Suprapubic skin (tissue), 4 donors: ENCODE data around the gene RAP1A. TPM values are rescaled to one million over a fixed set of nuclear protein-coding genes. Genes with fewer than 3 reads are reported as not detected.
A peak's percentile ranks its signal among the peaks of the same experiment; 100 is the strongest.

Source experiments
- DNase-seq, 2 donors: peaks; one replicate each; pipeline ENCODE4 v3.0.0-alpha.2; 2019; ENCODE audit warnings: low spot score in 2 of 2
- H3K27ac ChIP-seq: fragments of 200-600 bp; sonication (generic); one replicate; pipeline ENCODE4 v1.5.1; 2019
- H3K27me3 ChIP-seq: fragments of 200-600 bp; sonication (generic); one replicate; pipeline ENCODE4 v1.5.1; 2019
- H3K36me3 ChIP-seq: fragments of 200-600 bp; sonication (generic); one replicate; pipeline ENCODE4 v1.5.1; 2019
- H3K4me1 ChIP-seq: fragments of 200-600 bp; sonication (generic); one replicate; pipeline ENCODE4 v1.5.1; 2019
- H3K4me3 ChIP-seq: fragments of 200-600 bp; sonication (generic); one replicate; pipeline ENCODE4 v1.5.1; 2019; ENCODE audit warnings: mild to moderate bottlenecking
- H3K9me3 ChIP-seq: fragments of 200-600 bp; sonication (generic); one replicate; pipeline ENCODE4 v1.5.1; 2019
- EP300 ChIP-seq: sonication (generic); formaldehyde crosslinking; IDR thresholded peaks from one replicate; pipeline ENCODE4 v1.6.1; 2017; ENCODE audit warnings: antibody characterized with exemption
- POLR2A ChIP-seq, 2 donors: fragments of 450-650 bp; IDR thresholded peaks; one replicate each; pipeline ENCODE4 v1.6.1; 2017; ENCODE audit warnings: antibody characterized with exemption in 2 of 2, mild to moderate bottlenecking in 2 of 2, moderate library complexity in 2 of 2
- POLR2AphosphoS5 ChIP-seq, 3 donors: sonication (generic); formaldehyde crosslinking; IDR thresholded peaks; one replicate each; pipeline ENCODE4 v1.6.1; 2017; ENCODE audit warnings: antibody characterized with exemption in 3 of 3
- WGBS: methylation state at CpG from one replicate; pipeline ENCODE4 v1.1.5; 2018; 5-methylcytosine and 5-hydroxymethylcytosine counted together
- total RNA-seq, 4 donors: library from RNA; depleted of rRNA; stranded (reverse); fragments of >200 nt; gene quantifications; one replicate each; pipeline ENCODE4 v1.1.0, GENCODE V29; 2016
- TF ChIP-seq, protein P1 (sequence below), 2 donors: fragments of 200-600 bp in 1 of 2; fragments of 450-650 bp in 1 of 2; sonication (generic) in 1 of 2; IDR thresholded peaks; one replicate each; pipeline ENCODE4 v1.5.1; 2016 to 2019; ENCODE audit warnings: antibody characterized with exemption in 2 of 2, mild to moderate bottlenecking in 1 of 2, moderate library complexity in 1 of 2

Gene RAP1A
- total RNA-seq, 4 donors from 2014 or later: 31.0 to 38.4 (median 35.3) TPM

DNA sequence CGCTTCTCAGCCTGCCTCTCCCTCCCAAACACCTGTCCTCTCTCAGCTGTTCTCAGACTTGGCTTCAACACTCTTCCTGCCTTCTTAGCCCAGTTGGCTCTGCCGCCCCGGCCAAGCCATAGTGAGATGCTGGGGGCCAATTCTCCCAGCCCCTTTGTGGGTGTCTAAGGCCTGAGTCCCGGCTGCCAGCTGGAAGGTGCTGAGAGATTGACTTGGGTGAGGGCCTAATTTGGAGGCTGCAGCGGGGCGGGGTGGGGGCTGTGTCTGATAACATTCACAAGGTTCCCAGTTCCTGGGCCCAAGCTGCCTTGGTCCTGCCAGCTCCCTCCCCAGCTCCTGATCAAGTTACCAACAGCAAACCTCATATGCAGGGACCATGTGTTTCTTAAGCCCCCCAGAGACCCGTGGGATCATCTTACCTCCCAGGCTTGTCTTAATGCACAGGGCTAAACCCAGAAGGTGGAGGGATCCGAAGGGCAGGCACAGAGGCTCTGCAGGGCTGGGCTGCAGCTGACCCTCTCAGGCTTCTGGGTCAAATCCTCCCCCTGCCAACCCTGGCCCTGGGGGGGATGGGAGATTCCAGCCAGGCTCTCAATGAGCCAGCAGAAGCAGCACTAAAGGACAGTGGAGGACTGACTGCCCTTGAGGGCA, 109.8 kb downstream of the RAP1A start:
- peaks cover 17% of the 10 kb centered on the region for H3K36me3 ChIP-seq
- H3K9me3 ChIP-seq: no peaks in the 10 kb centered on the region
- no peaks in the 10 kb centered on the region for H3K27me3 ChIP-seq
- TF ChIP-seq EP300: no peak
- no peak for TF ChIP-seq POLR2A (IDR thresholded peaks at IDR 0.05)
- TF ChIP-seq, protein P1, sequence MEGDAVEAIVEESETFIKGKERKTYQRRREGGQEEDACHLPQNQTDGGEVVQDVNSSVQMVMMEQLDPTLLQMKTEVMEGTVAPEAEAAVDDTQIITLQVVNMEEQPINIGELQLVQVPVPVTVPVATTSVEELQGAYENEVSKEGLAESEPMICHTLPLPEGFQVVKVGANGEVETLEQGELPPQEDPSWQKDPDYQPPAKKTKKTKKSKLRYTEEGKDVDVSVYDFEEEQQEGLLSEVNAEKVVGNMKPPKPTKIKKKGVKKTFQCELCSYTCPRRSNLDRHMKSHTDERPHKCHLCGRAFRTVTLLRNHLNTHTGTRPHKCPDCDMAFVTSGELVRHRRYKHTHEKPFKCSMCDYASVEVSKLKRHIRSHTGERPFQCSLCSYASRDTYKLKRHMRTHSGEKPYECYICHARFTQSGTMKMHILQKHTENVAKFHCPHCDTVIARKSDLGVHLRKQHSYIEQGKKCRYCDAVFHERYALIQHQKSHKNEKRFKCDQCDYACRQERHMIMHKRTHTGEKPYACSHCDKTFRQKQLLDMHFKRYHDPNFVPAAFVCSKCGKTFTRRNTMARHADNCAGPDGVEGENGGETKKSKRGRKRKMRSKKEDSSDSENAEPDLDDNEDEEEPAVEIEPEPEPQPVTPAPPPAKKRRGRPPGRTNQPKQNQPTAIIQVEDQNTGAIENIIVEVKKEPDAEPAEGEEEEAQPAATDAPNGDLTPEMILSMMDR (IDR thresholded peaks at IDR 0.05): no peak
- WGBS: 64% methylated on average over 8 of the region's 8 CpGs
- no peak overlapping the region for H3K4me3 ChIP-seq
- DNase-seq: peak in 1 of 2 donors; percentile 65
- peaks cover 40% of the 10 kb centered on the region for H3K4me1 ChIP-seq
- H3K27ac ChIP-seq: no peak overlapping the region

DNA sequence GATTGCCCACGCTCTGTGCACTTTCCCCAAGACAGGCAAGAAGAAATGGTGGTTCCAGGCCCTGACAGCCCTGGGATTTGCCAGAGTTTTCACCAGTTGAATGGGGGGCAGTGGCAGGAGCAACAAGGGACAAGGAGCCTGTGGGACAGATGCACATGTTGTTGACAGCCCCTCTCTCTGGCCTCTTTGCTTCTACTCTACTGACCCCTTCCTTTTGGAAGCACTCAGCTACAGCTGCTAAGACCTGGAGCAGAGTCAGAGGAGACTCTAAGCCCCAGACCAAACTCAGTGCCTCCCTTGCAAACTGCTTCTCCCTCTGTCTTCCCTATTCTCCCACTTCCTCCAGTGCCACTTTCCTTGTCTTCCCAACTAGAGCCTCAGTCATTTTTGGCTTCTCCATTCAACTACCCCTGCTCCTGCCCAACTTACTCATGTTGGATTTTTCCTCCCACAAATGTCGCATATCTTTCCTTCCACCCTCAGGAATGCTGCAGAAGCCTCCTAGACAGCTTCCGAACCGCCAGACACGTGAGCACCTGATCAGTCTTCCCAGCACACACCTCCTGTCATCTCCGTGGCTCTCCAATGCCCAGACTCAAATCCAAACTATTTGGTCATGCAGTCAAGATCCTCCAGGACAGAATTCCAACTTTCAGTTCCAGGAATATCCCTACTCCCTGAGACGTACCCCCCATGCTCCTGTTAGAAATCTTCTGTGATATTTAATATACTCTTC, 110.5 kb downstream of the RAP1A start:
- TF ChIP-seq, protein P1 (IDR thresholded peaks at IDR 0.05): no peak
- TF ChIP-seq EP300 (no peak), POLR2A (IDR thresholded peaks at IDR 0.05) (no peak), POLR2AphosphoS5 (IDR thresholded peaks at IDR 0.05) (no peak)
- H3K27ac ChIP-seq: no peak overlapping the region
- H3K9me3 ChIP-seq: no peaks in the 10 kb centered on the region
- DNase-seq: no peak
- H3K4me1 ChIP-seq: peaks cover 43% of the 10 kb centered on the region
- no peak overlapping the region for H3K4me3 ChIP-seq
- peaks cover 17% of the 10 kb centered on the region for H3K36me3 ChIP-seq
- 53% methylated on average over 7 of the region's 7 CpGs for WGBS
- no peaks in the 10 kb centered on the region for H3K27me3 ChIP-seq

DNA sequence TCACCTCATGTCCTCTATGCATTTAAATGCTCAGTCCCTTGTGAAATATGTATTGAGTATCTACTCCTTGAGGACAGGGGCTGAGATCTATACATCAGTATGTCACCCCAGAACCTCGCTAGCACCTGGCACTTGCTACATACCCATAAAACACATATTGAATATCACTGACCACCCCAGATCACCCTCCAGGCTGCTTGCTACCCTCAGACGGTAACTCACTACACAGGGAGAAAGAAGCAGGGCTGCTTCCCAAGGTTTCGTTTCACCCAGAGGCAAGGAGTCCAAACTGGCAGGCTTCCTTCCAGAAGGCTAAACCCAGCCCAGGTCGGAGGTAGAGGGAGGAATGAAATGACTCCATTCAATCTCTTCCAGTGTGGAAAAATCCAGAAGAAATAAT, 111.1 kb downstream of the RAP1A start:
- no peaks in the 10 kb centered on the region for H3K27me3 ChIP-seq
- peaks cover 44% of the 10 kb centered on the region for H3K4me1 ChIP-seq
- H3K36me3 ChIP-seq: peaks cover 17% of the 10 kb centered on the region
- H3K27ac ChIP-seq: no peak overlapping the region
- H3K4me3 ChIP-seq: no peak overlapping the region
- TF ChIP-seq, protein P1 (IDR thresholded peaks at IDR 0.05): no peak
- TF ChIP-seq EP300: no peak
- no peak for TF ChIP-seq POLR2A (IDR thresholded peaks at IDR 0.05)
- DNase-seq: no peak
- 58% methylated on average over 4 of the region's 4 CpGs for WGBS
- no peaks in the 10 kb centered on the region for H3K9me3 ChIP-seq

DNA sequence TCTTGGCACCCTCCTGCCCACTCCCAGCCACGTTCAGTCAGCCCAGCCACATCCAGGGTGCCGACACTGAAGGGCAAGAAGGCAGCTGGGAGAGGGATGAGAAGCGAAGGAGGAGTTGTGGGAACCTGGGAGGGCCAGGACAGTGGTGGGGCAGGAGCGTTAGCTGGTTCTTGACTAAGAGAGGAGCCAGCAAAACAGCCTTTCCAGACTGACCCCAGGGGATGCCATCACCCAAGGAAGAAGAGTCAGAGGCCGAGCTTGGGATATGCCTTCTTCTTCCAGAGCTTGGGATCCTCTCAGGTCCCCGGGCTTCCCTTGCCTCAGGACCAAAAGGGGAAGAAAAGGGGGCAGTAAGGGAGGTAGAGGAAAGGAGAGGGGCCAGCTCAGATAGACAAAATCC, 112.4 kb downstream of the RAP1A start:
- Histone ChIP-seq H3K9me3 (no peaks in the 10 kb centered on the region), H3K27me3 (no peaks in the 10 kb centered on the region), H3K27ac (no peak overlapping the region), H3K4me3 (no peak overlapping the region), H3K4me1 (peaks cover 50% of the 10 kb centered on the region), H3K36me3 (peaks cover 9% of the 10 kb centered on the region)
- 71% methylated on average over 6 of the region's 6 CpGs for WGBS
- DNase-seq: peak in 1 of 2 donors; percentile 65
- TF ChIP-seq, protein P1 (IDR thresholded peaks at IDR 0.05): no peak
- TF ChIP-seq POLR2A (IDR thresholded peaks at IDR 0.05) (no peak), POLR2AphosphoS5 (IDR thresholded peaks at IDR 0.05) (no peak), EP300 (no peak)

DNA sequence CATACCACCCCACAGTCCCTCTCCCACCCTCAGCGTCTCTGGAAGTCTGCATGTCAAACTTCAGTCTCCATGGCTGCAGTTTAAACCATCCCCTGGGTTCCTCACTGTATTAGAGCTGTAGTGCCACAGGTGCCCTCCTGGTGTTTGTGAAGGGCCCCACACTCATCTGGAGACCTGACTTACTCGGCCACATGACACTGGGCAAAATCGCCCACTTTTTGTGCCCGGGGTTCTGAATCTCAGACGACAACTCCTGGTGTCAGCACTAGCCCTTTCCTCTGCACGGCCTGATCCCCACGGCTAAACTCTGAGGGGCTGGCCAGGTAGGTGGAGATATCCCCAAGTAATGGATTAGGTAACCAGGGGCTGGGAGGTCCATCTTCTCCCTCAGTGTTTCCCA, 113.1 kb downstream of the RAP1A start:
- peak in 1 of 2 donors; percentile 65 for DNase-seq
- Histone ChIP-seq H3K4me1 (peaks cover 58% of the 10 kb centered on the region), H3K36me3 (peaks cover under 1% of the 10 kb centered on the region), H3K27me3 (no peaks in the 10 kb centered on the region), H3K27ac (no peak overlapping the region), H3K4me3 (no peak overlapping the region), H3K9me3 (no peaks in the 10 kb centered on the region)
- whole genome bisulfite sequencing: 94% methylated on average over 2 of the region's 7 CpGs
- TF ChIP-seq POLR2AphosphoS5 (IDR thresholded peaks at IDR 0.05) (no peak), POLR2A (IDR thresholded peaks at IDR 0.05) (no peak)
- TF ChIP-seq, protein P1 (IDR thresholded peaks at IDR 0.05): no peak
